MV-4-11 (cell line): ENCODE results near the gene ZNF407.

Experiments used
- DNase-seq: peaks from one replicate; lab custom pipeline; 2025; lab: John Stamatoyannopoulos, UW

Gene ZNF407

GRCh38 chr18:74724186-74724585 is 126.5 kb downstream of the ZNF407 start:
- peak; percentile 54 for DNase-seq

GRCh38 chr18:74725690-74726089 is 128.0 kb downstream of the ZNF407 start:
- DNase-seq, result no peak

- no peak for DNase-seq
Measured at GRCh38 chr18:74728586-74728985, 130.9 kb downstream of the ZNF407 start.

GRCh38 chr18:74731097-74731496 is 133.4 kb downstream of the ZNF407 start:
- DNase-seq, result no peak

- DNase-seq, result no peak
Measured at GRCh38 chr18:74732380-74732779, 134.7 kb downstream of the ZNF407 start.

- DNase-seq, result no peak
Measured at GRCh38 chr18:74733598-74733997, 135.9 kb downstream of the ZNF407 start.

GRCh38 chr18:74734013-74734444 is 136.4 kb downstream of the ZNF407 start:
- DNase-seq, result no peak

- DNase-seq, result no peak
Measured at GRCh38 chr18:74739926-74740325, 142.3 kb downstream of the ZNF407 start.

- no peak for DNase-seq
Measured at GRCh38 chr18:74742573-74743243, 145.0 kb downstream of the ZNF407 start.

GRCh38 chr18:74745633-74746403 is 148.1 kb downstream of the ZNF407 start:
- no peak for DNase-seq

GRCh38 chr18:74748809-74749208 is 151.1 kb downstream of the ZNF407 start:
- no peak for DNase-seq

- no peak for DNase-seq
Measured at GRCh38 chr18:74758995-74759394, 161.3 kb downstream of the ZNF407 start.

GRCh38 chr18:74760026-74760425 is 162.4 kb downstream of the ZNF407 start:
- no peak for DNase-seq

GRCh38 chr18:74760436-74760835 is 162.8 kb downstream of the ZNF407 start:
- no peak for DNase-seq

GRCh38 chr18:74766251-74766650 is 168.6 kb downstream of the ZNF407 start:
- DNase-seq, result peak; percentile 37

GRCh38 chr18:74768096-74768495 is 170.4 kb downstream of the ZNF407 start:
- DNase-seq, result no peak

GRCh38 chr18:74773171-74773624 is 175.5 kb downstream of the ZNF407 start:
- DNase-seq, result peak; percentile 69

GRCh38 chr18:74774486-74774885 is 176.8 kb downstream of the ZNF407 start:
- no peak for DNase-seq

GRCh38 chr18:74775239-74775638 is 177.6 kb downstream of the ZNF407 start:
- DNase-seq, result no peak

GRCh38 chr18:74778191-74778847 is 180.6 kb downstream of the ZNF407 start:
- DNase-seq, result no peak

- no peak for DNase-seq
Measured at GRCh38 chr18:74784752-74785151, 187.1 kb downstream of the ZNF407 start.

- DNase-seq, result no peak
Measured at GRCh38 chr18:74785632-74786031, 188.0 kb downstream of the ZNF407 start.

- DNase-seq, result no peak
Measured at GRCh38 chr18:74788657-74789056, 191.0 kb downstream of the ZNF407 start.
